AG10803 (cell line): ENCODE measurements around the gene BMERB1.

Experiments used
- DNase-seq: peaks from one replicate; pipeline ENCODE4 v3.0.0; 2010; ENCODE audit warnings: low read depth
- H3K4me3 ChIP-seq: 2 replicates; pipeline ENCODE4 v1.5.1; 2011; ENCODE audit warnings: mild to moderate bottlenecking, low read length, control low read depth
- CTCF ChIP-seq: conservative IDR thresholded peaks from 2 replicates; pipeline ENCODE4 v1.5.1; 2011; ENCODE audit warnings: mild to moderate bottlenecking, low read length, control low read depth, inconsistent platforms

The BMERB1 gene

GRCh38 chr16:15598648-15599190 lies 164.3 kb downstream of the BMERB1 start:
- no peak for DNase-seq
- TF ChIP-seq CTCF: no peak

GRCh38 chr16:15599303-15600070 lies 165.1 kb downstream of the BMERB1 start:
- no peak for DNase-seq
- no peak for TF ChIP-seq CTCF
- H3K4me3 ChIP-seq: no peak overlapping the region

More at GRCh38 chr16:15598648-15599190, 164.3 kb downstream of the BMERB1 start:
- H3K4me3 ChIP-seq: no peak overlapping the region

- no peak for TF ChIP-seq CTCF
- no peak overlapping the region for H3K4me3 ChIP-seq
- DNase-seq: no peak
Observed at GRCh38 chr16:15601212-15601879, 167.0 kb downstream of the BMERB1 start.

- no peak overlapping the region for H3K4me3 ChIP-seq
- DNase-seq: no peak
- no peak for TF ChIP-seq CTCF
Observed at GRCh38 chr16:15602285-15603044, 168.1 kb downstream of the BMERB1 start.

GRCh38 chr16:15604460-15605440 lies 170.4 kb downstream of the BMERB1 start:
- DNase-seq: no peak
- H3K4me3 ChIP-seq: no peak overlapping the region
- TF ChIP-seq CTCF: no peak

- no peak for DNase-seq
- no peak overlapping the region for H3K4me3 ChIP-seq
- TF ChIP-seq CTCF: no peak
Observed at GRCh38 chr16:15605839-15606517, 171.6 kb downstream of the BMERB1 start.
